Subcutaneous adipose tissue (tissue), 4 donors: Measurements from ENCODE around the gene ILK. TPM values are rescaled to one million over a fixed set of nuclear protein-coding genes. Genes with fewer than 3 reads are reported as not detected.

Source experiments
- CTCF ChIP-seq: fragments of 450-650 bp; IDR thresholded peaks from one replicate; pipeline ENCODE4 v1.5.1; 2016; ENCODE audit warnings: low read depth, mild to moderate bottlenecking, control low read depth, antibody characterized with exemption, moderate library complexity
- total RNA-seq, 4 donors: library from RNA; depleted of rRNA; stranded (reverse); fragments of >200 nt; gene quantifications; one replicate each; pipeline ENCODE4 v1.1.0, GENCODE V29; 2016

Gene ILK
- total RNA-seq, 4 donors from 2014 or later, result 105 to 157 (median 119) TPM

DNA sequence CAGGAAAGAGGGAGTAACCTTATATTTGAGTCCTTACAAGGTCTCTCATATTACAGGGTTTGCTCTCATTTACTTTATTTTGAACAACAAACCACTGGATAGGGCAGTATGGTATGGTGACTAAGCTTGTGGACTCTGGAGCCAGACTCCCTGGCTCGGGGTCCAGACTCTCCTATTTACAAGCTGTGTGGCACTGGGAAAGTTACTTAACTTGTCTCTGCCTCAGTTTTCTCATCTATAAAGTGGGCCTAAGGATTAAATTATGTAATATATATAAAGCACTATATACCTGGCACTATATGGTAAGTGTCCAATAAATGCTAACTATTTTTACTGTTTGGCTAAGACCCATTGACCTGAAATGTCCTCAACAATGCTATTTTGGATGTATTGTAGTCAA, 53.8 kb downstream of the ILK start:
- TF ChIP-seq CTCF, result no peak

GRCh38 chr11:6658647-6659046, 55.1 kb downstream of the ILK start:
- TF ChIP-seq CTCF, result no peak

Other genes starting within 250 kb of the ILK start
- 10 to 100 TPM; 21.2 to 47.1 (median 25.8) TPM for gene SMPD1, start 213.3 kb upstream of the ILK start, total RNA-seq
- gene APBB1, start 184.7 kb upstream of the ILK start, total RNA-seq, result 10 to 100 TPM; 17.0 to 24.1 (median 21.4) TPM
- 1 to 10 TPM in 1 of 4 donors, under 1 TPM in 1, not detected in 2; 0.57 to 2.4 TPM for gene HPX, start 162.8 kb upstream of the ILK start, total RNA-seq
- gene TRIM3, start 129.8 kb upstream of the ILK start, total RNA-seq, result 10 to 100 TPM; 11.9 to 22.0 (median 19.2) TPM
- gene ARFIP2, start 122.4 kb upstream of the ILK start, total RNA-seq, result 10 to 100 TPM; 34.2 to 50.7 (median 38.4) TPM
- 10 to 100 TPM; 28.2 to 37.4 (median 32.8) TPM for gene TIMM10B, start 122.3 kb upstream of the ILK start, total RNA-seq
- 10 to 100 TPM in 3 of 4 donors, 1 to 10 TPM in 1; 9.9 to 30.3 (median 14.3) TPM for gene DNHD1, start 106.5 kb upstream of the ILK start, total RNA-seq
- 10 to 100 TPM in 2 of 4 donors, 1 to 10 TPM in 2; 8.8 to 15.4 (median 9.8) TPM for gene RRP8, start 158 bp upstream of the ILK start, total RNA-seq
- 10 to 100 TPM; 38.2 to 55.6 (median 40.3) TPM for gene TAF10, start 8.4 kb downstream of the ILK start, total RNA-seq
- gene TPP1, start 15.6 kb downstream of the ILK start, total RNA-seq, result 100 to 1,000 TPM in 1 of 4 donors, 10 to 100 TPM in 3; 44.8 to 178 (median 93.7) TPM
- gene DCHS1, start 52.0 kb downstream of the ILK start, total RNA-seq, result 10 to 100 TPM in 3 of 4 donors, 1 to 10 TPM in 1; 7.0 to 23.7 (median 10.7) TPM
- gene MRPL17, start 79.6 kb downstream of the ILK start, total RNA-seq, result 10 to 100 TPM; 12.8 to 22.0 (median 15.0) TPM
- gene OR2AG2, start 168.2 kb downstream of the ILK start, total RNA-seq, result under 1 TPM in 2 of 4 donors, not detected in 2; 0.17 to 0.33 TPM
- gene OR2AG1, start 179.2 kb downstream of the ILK start, total RNA-seq, result not detected
- under 1 TPM in 3 of 4 donors, not detected in 1; 0.22 to 0.34 (median 0.33) TPM for gene OR6A2, start 195.9 kb downstream of the ILK start, total RNA-seq
- not detected for gene OR10A5, start 241.9 kb downstream of the ILK start, total RNA-seq